CD14-positive monocyte (primary cell): Measurements from ENCODE around the gene GAPT. TPM values are rescaled to one million over a fixed set of nuclear protein-coding genes. Genes with fewer than 3 reads are reported as not detected.

Source experiments
- DNase-seq, 3 donors: peaks; one replicate each; pipeline ENCODE4 v3.0.0-alpha.2; 2011 to 2022
- H2AFZ ChIP-seq: 2 replicates; pipeline ENCODE4 v1.6.0; 2012; ENCODE audit warnings: mild to moderate bottlenecking, low read depth, low read length, inconsistent platforms; ENCODE audit not compliant: insufficient read depth, poor library complexity, severe bottlenecking
- H3K27ac ChIP-seq, 2 donors: 1 replicate in 1 of 2; 2 replicates in 1 of 2; pipeline ENCODE4 v1.5.1; 2012 to 2013; ENCODE audit warnings: low read length in 2 of 2, control low read depth in 1 of 2, inconsistent platforms in 1 of 2, low read depth in 1 of 2, mild to moderate bottlenecking in 1 of 2
- H3K27me3 ChIP-seq, 2 donors: one replicate each; pipeline versions ENCODE4 v1.6.0 to v1.6.1; 2011 to 2013; ENCODE audit warnings: low read length in 2 of 2; ENCODE audit not compliant: control insufficient read depth in 2 of 2, insufficient read depth in 2 of 2
- H3K36me3 ChIP-seq, 2 donors: replicated peaks in 1 of 2; 1 replicate in 1 of 2; 2 replicates in 1 of 2; pipeline versions ENCODE4 v1.5.1 to v1.6.1; 2012 to 2013; ENCODE audit warnings: low read length in 2 of 2, control low read depth in 1 of 2, inconsistent platforms in 1 of 2, mild to moderate bottlenecking in 1 of 2; ENCODE audit not compliant: insufficient read depth in 2 of 2, control insufficient read depth in 1 of 2
- H3K4me1 ChIP-seq, 2 donors: 1 replicate in 1 of 2; 2 replicates in 1 of 2; pipeline versions ENCODE4 v1.5.1 to v1.6.1; 2012 to 2013; ENCODE audit warnings: low read length in 2 of 2, control low read depth in 1 of 2, inconsistent platforms in 1 of 2, mild to moderate bottlenecking in 1 of 2, moderate library complexity in 1 of 2; ENCODE audit not compliant: insufficient read depth in 2 of 2, control insufficient read depth in 1 of 2
- H3K4me2 ChIP-seq: replicated peaks from 2 replicates; pipeline ENCODE3; 2012; ENCODE audit warnings: low read length, moderate library complexity, mild to moderate bottlenecking; ENCODE audit not compliant: poor library complexity, severe bottlenecking; ENCODE audit errors: extremely low read depth
- H3K4me3 ChIP-seq, 3 experiments: fragments of 200-600 bp in 1 of 3; sonication (generic) in 1 of 3; replicated peaks in 1 of 3; 1 replicate in 2 of 3; 2 replicates in 1 of 3; pipeline ENCODE4 v1.5.1; 2011 to 2013; ENCODE audit warnings: low read length in 3 of 3, mild to moderate bottlenecking in 3 of 3, control low read depth in 2 of 3, low read depth in 2 of 3, inconsistent platforms in 1 of 3, moderate library complexity in 1 of 3
- H3K79me2 ChIP-seq: 2 replicates; pipeline ENCODE4 v1.6.0; 2012; ENCODE audit warnings: mild to moderate bottlenecking, control low read depth, inconsistent platforms, low read length, moderate library complexity; ENCODE audit not compliant: insufficient read depth
- H3K9ac ChIP-seq: 2 replicates; pipeline ENCODE4 v1.6.0; 2017; ENCODE audit warnings: low read length, mild to moderate bottlenecking; ENCODE audit not compliant: insufficient read depth, poor library complexity, severe bottlenecking
- H3K9me3 ChIP-seq, 2 donors: replicated peaks in 1 of 2; 1 replicate in 1 of 2; 2 replicates in 1 of 2; pipeline versions ENCODE4 v1.5.1 to v1.6.1; 2012 to 2013; ENCODE audit warnings: low read length in 2 of 2, control low read depth in 1 of 2; ENCODE audit not compliant: control insufficient read depth in 1 of 2, insufficient read depth in 1 of 2
- H4K20me1 ChIP-seq: 2 replicates; pipeline ENCODE4 v1.6.0; 2012; ENCODE audit warnings: mild to moderate bottlenecking, low read length, control low read depth, moderate library complexity; ENCODE audit not compliant: insufficient read depth
- H3K27ac Mint-ChIP-seq, 7 donors: one replicate each; pipeline ENCODE4 v1.8.0; 2020; ENCODE audit warnings: mild to moderate bottlenecking in 7 of 7, mixed read lengths in 7 of 7, moderate library complexity in 6 of 7, inconsistent platforms in 2 of 7
- H3K27me3 Mint-ChIP-seq, 3 donors: one replicate each; pipeline ENCODE4 v1.8.0; 2021 to 2022; ENCODE audit warnings: low read depth in 3 of 3, mild to moderate bottlenecking in 3 of 3, mixed read lengths in 3 of 3, moderate library complexity in 3 of 3, inconsistent platforms in 1 of 3
- H3K36me3 Mint-ChIP-seq, 2 donors: one replicate each; pipeline ENCODE4 v1.8.0; 2020; ENCODE audit warnings: mixed read lengths in 2 of 2, inconsistent platforms in 1 of 2, mild to moderate bottlenecking in 1 of 2
- H3K4me1 Mint-ChIP-seq: one replicate; pipeline ENCODE4 v1.8.0; 2020; ENCODE audit warnings: mild to moderate bottlenecking, mixed read lengths
- H3K4me3 Mint-ChIP-seq, 2 donors: one replicate each; pipeline ENCODE4 v1.8.0; 2020; ENCODE audit warnings: mild to moderate bottlenecking in 2 of 2, mixed read lengths in 2 of 2, moderate library complexity in 1 of 2
- H3K9me3 Mint-ChIP-seq, 7 donors: one replicate each; pipeline ENCODE4 v1.8.0; 2020 to 2022; ENCODE audit warnings: mixed read lengths in 7 of 7, mild to moderate bottlenecking in 6 of 7, moderate library complexity in 6 of 7, inconsistent platforms in 2 of 7
- WGBS: methylation state at CpG from one replicate; pipeline ENCODE4 v1.1.5; 2013; ENCODE audit warnings: missing lambda C conversion rate; ENCODE audit not compliant: insufficient coverage; 5-methylcytosine and 5-hydroxymethylcytosine counted together
- intact Hi-C, 2 donors: fragments of 100-400 bp; cut with micrococcal nuclease; formaldehyde crosslinking; loops; one replicate each; pipeline versions ENCODE4 v1.15.0 to v1.15.1; 2023
- polyA plus RNA-seq, 3 donors: library from polyadenylated mRNA; depleted of rRNA in 1 of 3; unstranded in 2 of 3; stranded (reverse) in 1 of 3; fragments of 300-500 nt in 2 of 3; fragments of >200 nt in 1 of 3; fragmentation: Illumina TruSeq in 2 of 3; gene quantifications; 1 replicate in 2 of 3; 2 replicates in 1 of 3; pipeline ENCODE4 v1.2.3, GENCODE V29; 2012 to 2021
- TF ChIP-seq, protein P1 (sequence below): fragments of 200-600 bp; IDR thresholded peaks from one replicate; pipeline ENCODE4 v1.8.0; 2022; ENCODE audit warnings: antibody characterized with exemption, mild to moderate bottlenecking

Gene GAPT
- polyA plus RNA-seq, 3 donors: 46.7 to 173 (median 103) TPM

DNA sequence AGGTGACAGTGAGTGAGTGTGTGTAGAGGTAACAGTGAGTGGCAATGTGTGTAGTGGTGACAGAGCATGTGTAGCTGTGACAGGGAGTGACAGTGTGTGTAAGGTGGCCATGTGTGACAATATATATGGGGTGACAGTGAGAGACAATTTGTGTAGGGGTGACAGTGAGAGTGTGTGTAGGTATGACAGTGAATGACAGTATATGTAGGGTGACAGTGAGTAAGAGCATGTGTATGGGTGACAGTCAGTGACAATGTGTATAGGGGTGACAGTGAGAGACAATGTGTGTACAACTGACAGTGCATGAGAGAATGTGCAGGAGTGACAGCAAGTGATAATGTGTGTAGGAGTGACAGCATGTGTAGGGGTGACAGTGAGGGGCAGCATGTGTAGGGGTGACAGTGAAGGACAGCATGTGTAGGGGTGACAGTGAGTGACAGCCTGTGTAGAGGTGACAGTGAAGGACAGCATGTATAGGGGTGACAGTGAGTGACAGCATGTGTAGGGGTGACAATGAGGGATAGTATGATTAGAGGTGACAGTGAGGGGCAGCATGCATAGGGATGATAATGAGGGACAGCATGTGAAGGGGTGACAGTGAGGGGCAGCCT, 10.1 kb upstream of the GAPT start:
- no peak overlapping the region for H3K27ac ChIP-seq
- H3K4me3 Mint-ChIP-seq: no peak overlapping the region
- TF ChIP-seq, protein P1, sequence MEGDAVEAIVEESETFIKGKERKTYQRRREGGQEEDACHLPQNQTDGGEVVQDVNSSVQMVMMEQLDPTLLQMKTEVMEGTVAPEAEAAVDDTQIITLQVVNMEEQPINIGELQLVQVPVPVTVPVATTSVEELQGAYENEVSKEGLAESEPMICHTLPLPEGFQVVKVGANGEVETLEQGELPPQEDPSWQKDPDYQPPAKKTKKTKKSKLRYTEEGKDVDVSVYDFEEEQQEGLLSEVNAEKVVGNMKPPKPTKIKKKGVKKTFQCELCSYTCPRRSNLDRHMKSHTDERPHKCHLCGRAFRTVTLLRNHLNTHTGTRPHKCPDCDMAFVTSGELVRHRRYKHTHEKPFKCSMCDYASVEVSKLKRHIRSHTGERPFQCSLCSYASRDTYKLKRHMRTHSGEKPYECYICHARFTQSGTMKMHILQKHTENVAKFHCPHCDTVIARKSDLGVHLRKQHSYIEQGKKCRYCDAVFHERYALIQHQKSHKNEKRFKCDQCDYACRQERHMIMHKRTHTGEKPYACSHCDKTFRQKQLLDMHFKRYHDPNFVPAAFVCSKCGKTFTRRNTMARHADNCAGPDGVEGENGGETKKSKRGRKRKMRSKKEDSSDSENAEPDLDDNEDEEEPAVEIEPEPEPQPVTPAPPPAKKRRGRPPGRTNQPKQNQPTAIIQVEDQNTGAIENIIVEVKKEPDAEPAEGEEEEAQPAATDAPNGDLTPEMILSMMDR: no peak
- intact Hi-C loops: loop anchor here (10.0 kb wide), 1 partner anchor 104 kb away; the partner anchor contains the start of gene RAB3C (in 2 of the 2)
- H3K9me3 ChIP-seq: no peaks in the 10 kb centered on the region
- no peak overlapping the region for H3K9ac ChIP-seq
- H3K4me2 ChIP-seq: no peak overlapping the region
- H3K79me2 ChIP-seq: no peaks in the 10 kb centered on the region
- H3K36me3 ChIP-seq: no peaks in the 10 kb centered on the region
- H3K36me3 Mint-ChIP-seq: no peaks in the 10 kb centered on the region
- peaks cover 0 to 1% (median 0%) of the 10 kb centered on the region in 7 donors for H3K9me3 Mint-ChIP-seq
- no peak overlapping the region for H2AFZ ChIP-seq
- H4K20me1 ChIP-seq: no peaks in the 10 kb centered on the region
- no peaks in the 10 kb centered on the region for H3K27me3 ChIP-seq
- H3K4me1 Mint-ChIP-seq: peaks cover 17% of the 10 kb centered on the region
- peaks cover 37 to 53% of the 10 kb centered on the region in 2 donors for H3K4me1 ChIP-seq
- no peak overlapping the region for H3K4me3 ChIP-seq
- H3K27me3 Mint-ChIP-seq: no peaks in the 10 kb centered on the region
- no peak for DNase-seq
- H3K27ac Mint-ChIP-seq: no peak overlapping the region

GRCh38 chr5:58481828-58482227, 9.4 kb upstream of the GAPT start:
- Mint-ChIP-seq H3K27ac (no peak overlapping the region), H3K9me3 (peaks cover 0 to 1% (median 0%) of the 10 kb centered on the region in 7 donors), H3K4me3 (no peak overlapping the region), H3K36me3 (no peaks in the 10 kb centered on the region), H3K27me3 (no peaks in the 10 kb centered on the region), H3K4me1 (peaks cover 15% of the 10 kb centered on the region)
- Histone ChIP-seq H3K4me1 (peaks cover 42 to 56% of the 10 kb centered on the region in 2 donors), H3K9me3 (no peaks in the 10 kb centered on the region), H3K4me3 (no peak overlapping the region), H4K20me1 (no peaks in the 10 kb centered on the region), H3K9ac (no peak overlapping the region), H3K79me2 (no peaks in the 10 kb centered on the region), H2AFZ (no peak overlapping the region), H3K36me3 (no peaks in the 10 kb centered on the region), H3K27me3 (no peaks in the 10 kb centered on the region), H3K4me2 (no peak overlapping the region), H3K27ac (no peak overlapping the region)
- intact Hi-C loops: loop anchor here (10.0 kb wide), 1 partner anchor 103 kb away; the partner anchor contains the start of gene RAB3C (in 2 of the 2)
- WGBS: 96% methylated on average over 6 of the region's 6 CpGs
- TF ChIP-seq, protein P1: no peak
- no peak for DNase-seq
